ENCODE measurements around the gene NACAD.

GRCh38 chr7:45073786-45074527, 14.8 kb downstream of the NACAD start:
- no peak for TF ChIP-seq POLR2AphosphoS5 (IDR thresholded peaks at IDR 0.05; ENCODE audit: low read depth)
- TF ChIP-seq, protein P1, sequence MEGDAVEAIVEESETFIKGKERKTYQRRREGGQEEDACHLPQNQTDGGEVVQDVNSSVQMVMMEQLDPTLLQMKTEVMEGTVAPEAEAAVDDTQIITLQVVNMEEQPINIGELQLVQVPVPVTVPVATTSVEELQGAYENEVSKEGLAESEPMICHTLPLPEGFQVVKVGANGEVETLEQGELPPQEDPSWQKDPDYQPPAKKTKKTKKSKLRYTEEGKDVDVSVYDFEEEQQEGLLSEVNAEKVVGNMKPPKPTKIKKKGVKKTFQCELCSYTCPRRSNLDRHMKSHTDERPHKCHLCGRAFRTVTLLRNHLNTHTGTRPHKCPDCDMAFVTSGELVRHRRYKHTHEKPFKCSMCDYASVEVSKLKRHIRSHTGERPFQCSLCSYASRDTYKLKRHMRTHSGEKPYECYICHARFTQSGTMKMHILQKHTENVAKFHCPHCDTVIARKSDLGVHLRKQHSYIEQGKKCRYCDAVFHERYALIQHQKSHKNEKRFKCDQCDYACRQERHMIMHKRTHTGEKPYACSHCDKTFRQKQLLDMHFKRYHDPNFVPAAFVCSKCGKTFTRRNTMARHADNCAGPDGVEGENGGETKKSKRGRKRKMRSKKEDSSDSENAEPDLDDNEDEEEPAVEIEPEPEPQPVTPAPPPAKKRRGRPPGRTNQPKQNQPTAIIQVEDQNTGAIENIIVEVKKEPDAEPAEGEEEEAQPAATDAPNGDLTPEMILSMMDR (IDR thresholded peaks at IDR 0.05; ENCODE audit: insufficient read depth, low read length) = no peak
- TF ChIP-seq GABPA (IDR thresholded peaks at IDR 0.05; ENCODE audit: low read depth) = no peak
